Endothelial cell of umbilical vein (primary cell): Measurements from ENCODE around the gene PDCD1. TPM values are rescaled to one million over a fixed set of nuclear protein-coding genes. Genes with fewer than 3 reads are reported as not detected.

Experiments
- BruUV-seq: library from RNA; stranded (reverse); fragments of 400-500 nt; replicated peaks from 2 replicates; lab custom pipeline; 2021; lab: Mats Ljungman, UMichigan
- CTCF ChIA-PET: fragments of 300-600, 350-600 bp; sonication (Branson Sonifier 250); formaldehyde crosslinking; loops from one replicate; lab custom pipeline; 2021; ENCODE audit warnings: antibody characterized with exemption, inconsistent platforms; lab: Charles Lee
- POLR2A ChIA-PET: fragments of 300-600, 350-600 bp; sonication (Branson Sonifier 250); formaldehyde crosslinking; loops from one replicate; lab custom pipeline; 2021; ENCODE audit warnings: antibody characterized with exemption, inconsistent platforms; lab: Charles Lee
- DNase-seq: peaks from one replicate; pipeline ENCODE4 v3.0.0-alpha.2; 2011; ENCODE audit warnings: low read depth, low spot score
- FAIRE-seq: peaks from 2 replicates; lab custom pipeline; 2011; peaks lifted over from hg19 to GRCh38; lab: Jason Lieb, UNC
- H2AFZ ChIP-seq: 2 replicates; pipeline ENCODE4 v1.6.0; 2012; ENCODE audit warnings: low read depth, low read length, control low read depth, inconsistent platforms
- H3K27ac ChIP-seq: 2 replicates; pipeline ENCODE4 v1.5.1; 2011; ENCODE audit warnings: low read depth, mild to moderate bottlenecking, control low read depth, low read length, moderate library complexity; ENCODE audit not compliant: insufficient read depth
- H3K27me3 ChIP-seq, 2 experiments: 2 replicates each; pipeline versions ENCODE4 v1.6.0 to v1.6.1; 2011; ENCODE audit warnings: low read length in 2 of 2, mixed read lengths in 1 of 2; ENCODE audit not compliant: control insufficient read depth in 2 of 2, insufficient read depth in 2 of 2
- H3K36me3 ChIP-seq, 2 experiments: 2 replicates in 1 of 2; 3 replicates in 1 of 2; pipeline ENCODE4 v1.5.1; 2011; ENCODE audit warnings: low read length in 2 of 2, mild to moderate bottlenecking in 1 of 2, moderate library complexity in 1 of 2; ENCODE audit not compliant: control insufficient read depth in 2 of 2, insufficient read depth in 2 of 2; ENCODE audit errors: extremely low read depth in 1 of 2
- H3K4me1 ChIP-seq: 3 replicates; pipeline ENCODE4 v1.5.1; 2011; ENCODE audit warnings: mild to moderate bottlenecking, low read length; ENCODE audit not compliant: control insufficient read depth, insufficient read depth; ENCODE audit errors: extremely low read depth
- H3K4me2 ChIP-seq: 2 replicates; pipeline ENCODE4 v1.6.1; 2011; ENCODE audit warnings: low read length, control low read depth, mixed read lengths; ENCODE audit not compliant: insufficient read depth
- H3K4me3 ChIP-seq, 3 experiments: fragments of 200-600 bp in 1 of 3; sonication (generic), shearing (Covaris generic) in 1 of 3; replicated peaks in 1 of 3; 2 replicates each; pipeline ENCODE4 v1.5.1; 2011 to 2016; ENCODE audit warnings: control low read depth in 3 of 3, low read length in 3 of 3, mild to moderate bottlenecking in 2 of 3, inconsistent platforms in 1 of 3, low read depth in 1 of 3, moderate library complexity in 1 of 3; ENCODE audit not compliant: insufficient read depth in 1 of 3
- H3K79me2 ChIP-seq: 2 replicates; pipeline ENCODE4 v1.6.0; 2012; ENCODE audit warnings: low read length, inconsistent platforms; ENCODE audit not compliant: control insufficient read depth, insufficient read depth
- H3K9ac ChIP-seq: replicated peaks from 2 replicates; pipeline ENCODE3; 2011; ENCODE audit warnings: low read length, control low read depth; ENCODE audit not compliant: insufficient read depth; ENCODE audit errors: extremely low read depth
- H3K9me1 ChIP-seq: replicated peaks from 3 replicates; pipeline ENCODE4 v1.6.0; 2011; ENCODE audit warnings: mild to moderate bottlenecking, low read length; ENCODE audit not compliant: control insufficient read depth, insufficient read depth; ENCODE audit errors: extremely low read depth
- H3K9me3 ChIP-seq: replicated peaks from 2 replicates; pipeline ENCODE4 v1.5.1; 2012; ENCODE audit warnings: low read length, inconsistent platforms; ENCODE audit not compliant: control insufficient read depth, insufficient read depth
- H4K20me1 ChIP-seq: replicated peaks from 2 replicates; pipeline ENCODE3; 2011; ENCODE audit warnings: mild to moderate bottlenecking, low read length; ENCODE audit not compliant: control insufficient read depth, insufficient read depth; ENCODE audit errors: extremely low read depth
- CTCF ChIP-seq, 2 donors: IDR thresholded peaks; 1 replicate in 1 of 2; 2 replicates in 1 of 2; pipeline ENCODE4 v1.5.1; 2011; ENCODE audit warnings: low read length in 2 of 2, mild to moderate bottlenecking in 2 of 2, moderate library complexity in 2 of 2, control low read depth in 1 of 2, inconsistent platforms in 1 of 2, low read depth in 1 of 2; ENCODE audit not compliant: insufficient read depth in 1 of 2; ENCODE audit errors: extremely low read depth in 1 of 2
- EZH2 ChIP-seq: IDR thresholded peaks from 2 replicates; pipeline ENCODE4 v1.6.1; 2012; ENCODE audit warnings: borderline replicate concordance, low read depth, mild to moderate bottlenecking, moderate library complexity, low read length, inconsistent platforms; ENCODE audit not compliant: severe bottlenecking
- FOS ChIP-seq: IDR thresholded peaks from 2 replicates; pipeline ENCODE4 v1.6.1; 2011; ENCODE audit warnings: mild to moderate bottlenecking, low read length, moderate library complexity, borderline replicate concordance; ENCODE audit not compliant: insufficient read depth
- GATA2 ChIP-seq: IDR thresholded peaks from 2 replicates; pipeline ENCODE4 v1.7.0; 2011; ENCODE audit warnings: low read depth, mild to moderate bottlenecking, moderate library complexity, mixed read lengths, low read length; ENCODE audit not compliant: insufficient read length, insufficient read depth
- JUN ChIP-seq: IDR thresholded peaks from 2 replicates; pipeline ENCODE4 v1.6.1; 2011; ENCODE audit warnings: borderline replicate concordance, low read depth; ENCODE audit not compliant: insufficient read length, insufficient read depth
- MAX ChIP-seq: IDR thresholded peaks from 2 replicates; pipeline ENCODE4 v1.6.1; 2011; ENCODE audit not compliant: insufficient read depth, insufficient read length
- MYC ChIP-seq: IDR thresholded peaks from one replicate; pipeline ENCODE4 v1.6.1; 2011; ENCODE audit warnings: mild to moderate bottlenecking, low read depth, low read length
- POLR2A ChIP-seq: IDR thresholded peaks from 2 replicates; pipeline ENCODE4 v1.6.1; 2012; ENCODE audit warnings: low read depth, mild to moderate bottlenecking, control low read depth, low read length
- POLR2AphosphoS5 ChIP-seq: IDR thresholded peaks from 2 replicates; pipeline ENCODE4 v1.6.1; 2012; ENCODE audit warnings: low read depth, mild to moderate bottlenecking, control low read depth, low read length, moderate library complexity; ENCODE audit not compliant: insufficient read depth
- dilution Hi-C: fragments of 300-500 bp; cut with MboI; formaldehyde crosslinking; loops from one replicate; pipeline ENCODE4 v1.15.0; 2019; ENCODE audit warnings: low sequenced_read_pairs; ENCODE audit not compliant: extremely low pct_ligation_motif_present
- intact Hi-C: fragments of 100-400 bp; cut with micrococcal nuclease; formaldehyde crosslinking; loops from one replicate; pipeline ENCODE4 v1.10.0; 2022
- polyA plus RNA-seq, 4 experiments: library from polyadenylated mRNA; depleted of rRNA in 3 of 4; stranded (reverse) in 3 of 4; unstranded in 1 of 4; fragments of >200 nt; gene quantifications; 2 replicates each; pipeline versions ENCODE4 v1.2.1 to v1.2.3, GENCODE V29; 2011 to 2012; ENCODE audit warnings: missing spikeins in 1 of 4
- total RNA-seq: library from RNA; stranded (reverse); gene quantifications from 2 replicates; pipeline ENCODE4 v1.2.3, GENCODE V29; 2021

Gene PDCD1
- total and polyA plus RNA-seq, 2 donors (not counting 3 experiments of a cell fraction or from before 2014, with no cell fraction given), result not detected

- Histone ChIP-seq H3K27ac (no peak within 1 kb of the TSS), H3K4me1 (peaks cover 5% of the 10 kb centered on the region), H3K27me3 (peaks cover 10 to 11% of the 10 kb centered on the region in 2 experiments), H2AFZ (no peak within 1 kb of the TSS), H3K9ac (no peak within 1 kb of the TSS), H3K36me3 (no peaks in the 10 kb centered on the region), H4K20me1 (no peaks in the 10 kb centered on the region), H3K9me3 (no peaks in the 10 kb centered on the region), H3K4me3 (no peak within 1 kb of the TSS), H3K4me2 (no peak within 1 kb of the TSS), H3K9me1 (no peaks in the 10 kb centered on the region), H3K79me2 (no peaks in the 10 kb centered on the region)
- DNase-seq, result no peak
- dilution Hi-C loops, result no loop called here
- FAIRE-seq, result no peak
- BruUV-seq, result no TSS peak
- TF ChIP-seq POLR2AphosphoS5 (no peak), POLR2A (no peak), MYC (no peak), GATA2 (no peak), CTCF (IDR thresholded peaks at IDR 0.05; ENCODE audit: extremely low read depth in 1 of 2, insufficient read depth in 1 of 2, low read depth in 1 of 2, low read length in 2 of 2) (no peak), FOS (no peak), MAX (no peak), JUN (no peak), EZH2 (no peak)
- intact Hi-C loops, result no loop called here
- POLR2A ChIA-PET, result no interaction called here
- CTCF ChIA-PET, result no interaction called here
Measured at GRCh38 chr2:241808721-241809382, 49.8 kb downstream of the PDCD1 start, which contains the start of gene NEU4. NEU4 (plus strand) TSS chr2:241809193; CDS start chr2:241814485, 5,292 bp downstream.
